ENCODE data around the gene LONP2.
A peak's percentile ranks its signal among the peaks of the same experiment; 100 is the strongest.
"Not testable (repeated sequence)": the region's sequence is repeated elsewhere in the genome, so short reads cannot be mapped to it uniquely, and the experiment has no call there.

Gene LONP2

GRCh38 chr16:48370668-48371392 lies 126.7 kb downstream of the LONP2 start:
- not testable (repeated sequence) for DNase-seq (ENCODE audit: low read depth)

DNA sequence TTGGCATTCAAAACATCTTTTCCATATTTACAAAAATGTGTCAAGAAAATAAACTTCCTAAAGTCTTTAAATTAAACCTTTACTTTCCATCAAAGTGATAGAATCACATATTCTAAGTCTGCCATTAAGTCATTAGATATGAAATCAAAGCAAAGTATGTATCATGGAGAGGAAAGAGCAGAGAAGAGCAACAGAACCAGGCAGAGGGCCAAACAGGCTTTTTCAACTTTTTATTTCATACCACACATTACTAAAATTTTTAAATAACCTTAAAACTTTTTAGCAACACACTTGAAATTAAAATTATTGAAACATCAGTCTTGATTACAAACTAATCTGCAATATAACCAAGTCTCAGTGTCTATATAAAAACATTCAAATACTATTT lies 127.3 kb downstream of the LONP2 start:
- no peak for DNase-seq (ENCODE audit: low read depth)

DNA sequence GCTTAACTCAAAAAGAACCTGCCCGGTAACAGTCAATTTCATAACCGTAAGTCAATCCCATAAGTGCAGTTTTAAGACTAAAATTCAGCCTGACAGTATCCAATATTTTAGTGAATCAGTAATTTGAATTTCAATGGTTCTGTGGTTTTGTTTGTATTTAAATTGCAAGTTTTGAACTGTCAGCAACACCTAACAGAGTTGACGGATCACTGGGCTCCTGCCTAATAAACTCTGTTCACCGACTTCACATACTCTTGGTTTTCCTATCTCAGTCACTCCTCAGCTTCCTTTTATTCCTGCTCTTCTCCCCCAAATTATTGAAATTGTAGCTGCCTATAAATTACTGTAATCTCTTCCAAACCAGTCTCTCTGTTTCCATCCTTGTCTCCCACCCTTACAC lies 128.6 kb downstream of the LONP2 start:
- no peak for DNase-seq (ENCODE audit: low read depth)

- DNase-seq (ENCODE audit: low read depth), result no peak
Measured at GRCh38 chr16:48373258-48374029, 129.3 kb downstream of the LONP2 start.

DNA sequence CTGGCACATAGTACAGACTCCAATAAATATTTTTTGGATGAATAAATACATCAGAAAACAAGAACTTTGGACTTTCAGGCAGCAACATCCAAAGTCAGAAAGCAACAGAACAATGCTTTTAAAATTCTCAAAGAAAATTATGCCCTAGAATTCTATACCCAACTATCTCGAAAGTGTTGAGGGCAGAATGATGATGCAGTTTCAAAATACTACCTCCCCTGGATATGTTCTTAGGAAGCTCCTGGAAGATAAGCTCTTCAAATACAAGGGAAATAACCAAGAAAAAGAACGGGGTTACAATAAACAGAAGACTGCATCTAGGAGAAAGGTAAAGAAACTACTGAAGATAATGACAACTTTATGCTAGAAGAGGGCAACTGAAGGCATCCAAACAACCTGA lies 130.2 kb downstream of the LONP2 start:
- no peak for DNase-seq (ENCODE audit: low read depth)

GRCh38 chr16:48377301-48377700 lies 133.2 kb downstream of the LONP2 start:
- not testable (repeated sequence) for DNase-seq (ENCODE audit: low read depth)

- DNase-seq (ENCODE audit: low read depth), result no peak
Measured at GRCh38 chr16:48378276-48378675, 134.2 kb downstream of the LONP2 start.

GRCh38 chr16:48378836-48379235 lies 134.7 kb downstream of the LONP2 start:
- DNase-seq (ENCODE audit: low read depth), result no peak

GRCh38 chr16:48381201-48381600 lies 137.1 kb downstream of the LONP2 start:
- no peak for DNase-seq (ENCODE audit: low read depth)

GRCh38 chr16:48382131-48382530 lies 138.0 kb downstream of the LONP2 start:
- DNase-seq (ENCODE audit: low read depth), result no peak

DNA sequence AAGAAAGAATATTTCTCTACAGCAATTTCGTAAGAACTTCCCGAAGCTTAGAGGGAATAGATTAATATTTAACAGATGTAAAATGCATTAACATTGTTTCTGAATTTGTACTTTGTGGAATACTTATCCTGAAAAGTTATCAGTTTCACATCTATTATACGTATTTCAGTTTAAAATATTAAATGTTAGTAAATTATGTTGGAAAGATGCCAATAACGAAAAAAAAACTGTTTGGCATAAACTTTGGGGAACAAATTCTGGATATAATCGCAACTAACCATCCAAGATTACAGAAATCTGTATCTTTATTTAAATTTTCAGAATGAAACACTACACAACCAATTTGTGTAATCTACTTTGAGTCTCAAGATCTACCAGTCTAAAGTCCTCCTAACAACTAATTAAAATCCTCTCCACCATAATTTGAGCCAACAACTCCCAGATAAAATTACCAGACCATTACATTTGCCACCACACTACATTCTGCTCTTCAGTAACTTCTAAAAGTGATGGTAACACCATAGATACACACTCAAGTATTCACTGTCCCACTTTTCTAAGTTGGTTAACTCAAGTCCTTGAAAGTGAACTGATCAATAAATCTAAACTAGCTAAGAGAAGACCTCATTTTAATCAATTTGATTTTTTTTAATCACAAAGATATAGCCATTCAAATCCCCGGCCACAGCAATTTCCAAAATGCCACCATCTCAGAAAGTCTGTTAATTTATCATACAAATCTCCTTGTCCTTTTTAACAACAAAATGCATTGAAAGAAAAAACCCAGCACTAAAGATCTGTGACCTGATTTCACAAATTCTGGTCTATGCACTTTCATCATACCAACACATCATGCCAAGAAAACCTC lies 139.1 kb downstream of the LONP2 start:
- no peak for DNase-seq (ENCODE audit: low read depth)

- DNase-seq (ENCODE audit: low read depth), result peak; percentile 39
Measured at GRCh38 chr16:48383877-48384519, 139.9 kb downstream of the LONP2 start.

- DNase-seq (ENCODE audit: low read depth), result peak; percentile 25
Measured at GRCh38 chr16:48384520-48385252, 140.6 kb downstream of the LONP2 start.

- DNase-seq (ENCODE audit: low read depth), result peak; percentile 57
Measured at GRCh38 chr16:48385253-48386150, 141.4 kb downstream of the LONP2 start, which contains the start of gene SIAH1. Gene SIAH1, minus strand, starts transcription at chr16:48385413. Its CDS starts 22,985 bp downstream, at chr16:48362428.

GRCh38 chr16:48386559-48387312 lies 142.6 kb downstream of the LONP2 start:
- DNase-seq (ENCODE audit: low read depth), result no peak

DNA sequence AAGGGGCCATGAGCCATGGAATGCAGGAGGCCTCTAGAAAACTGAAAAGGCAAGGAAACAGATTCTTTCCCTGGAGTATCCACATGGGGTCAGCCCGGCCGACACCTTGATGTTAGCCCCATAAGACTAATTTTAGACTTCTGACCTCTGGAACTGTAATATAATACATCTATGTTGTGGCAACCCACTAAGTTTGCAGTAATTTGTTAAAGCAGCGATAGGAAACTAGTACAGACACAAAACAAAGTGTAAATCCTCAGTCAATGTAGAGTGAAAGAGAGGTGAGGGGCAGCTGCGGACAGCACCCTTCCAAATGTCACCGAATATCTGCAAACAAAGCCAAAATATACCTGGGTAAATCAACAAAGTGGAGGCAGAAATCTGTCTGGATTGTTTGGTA lies 148.3 kb downstream of the LONP2 start:
- DNase-seq (ENCODE audit: low read depth), result no peak

DNA sequence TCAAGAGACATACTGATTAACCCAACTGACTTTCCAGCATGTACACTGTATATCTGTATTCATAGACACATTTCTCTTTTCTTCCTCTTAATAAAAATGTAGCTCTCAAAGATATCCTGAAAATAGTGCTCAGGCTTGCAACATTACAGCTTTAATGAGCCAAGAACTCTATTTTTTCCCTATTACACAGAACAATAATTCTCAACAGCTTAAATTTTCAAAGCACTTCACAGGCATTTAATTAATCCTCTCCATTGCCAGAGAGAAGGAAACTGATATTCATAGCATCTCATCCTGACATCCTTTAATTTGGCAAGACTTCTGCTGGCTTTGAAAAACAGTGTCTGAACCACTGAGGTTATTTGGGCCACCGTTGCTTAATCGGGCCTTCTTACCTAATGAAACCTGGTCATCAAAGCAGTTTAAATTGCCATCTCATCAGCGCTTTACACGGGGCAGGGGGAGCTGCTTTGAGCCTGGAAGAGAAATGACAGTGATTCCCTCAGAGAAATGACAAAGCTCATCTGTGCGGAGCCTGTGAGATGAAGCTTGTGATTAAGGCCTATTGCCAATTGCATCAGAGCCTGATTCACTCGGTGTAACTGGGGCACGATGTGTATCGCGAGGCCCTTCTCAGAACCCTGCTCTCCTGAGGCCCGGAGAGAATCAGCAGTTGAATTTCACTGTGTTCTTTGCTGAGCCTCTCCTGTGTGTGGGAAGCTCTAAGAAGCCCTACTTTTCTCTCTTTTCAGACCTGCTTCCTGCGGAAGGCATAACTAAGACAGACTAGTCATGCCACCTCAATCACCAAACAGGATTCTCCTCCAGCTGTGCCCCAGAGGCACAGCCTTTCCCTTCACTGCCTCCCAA lies 149.6 kb downstream of the LONP2 start:
- DNase-seq (ENCODE audit: low read depth), result peak; percentile 52

GRCh38 chr16:48394355-48394703 lies 150.2 kb downstream of the LONP2 start:
- DNase-seq (ENCODE audit: low read depth), result no peak

GRCh38 chr16:48395375-48395774 lies 151.3 kb downstream of the LONP2 start:
- DNase-seq (ENCODE audit: low read depth), result no peak
